K562 treated with DMSO at 1 percent for 24 hours (cell line): ENCODE results near the gene SH2D3C. TPM values are rescaled to one million over a fixed set of nuclear protein-coding genes. Genes with fewer than 3 reads are reported as not detected.

Source experiments
- total RNA-seq: library from RNA; unstranded; fragments of 300-600 nt; gene quantifications from 2 replicates; pipeline ENCODE4 v1.2.3, GENCODE V29; 2022; ENCODE audit warnings: low read depth; ENCODE audit not compliant: insufficient read depth

SH2D3C gene, protein sequence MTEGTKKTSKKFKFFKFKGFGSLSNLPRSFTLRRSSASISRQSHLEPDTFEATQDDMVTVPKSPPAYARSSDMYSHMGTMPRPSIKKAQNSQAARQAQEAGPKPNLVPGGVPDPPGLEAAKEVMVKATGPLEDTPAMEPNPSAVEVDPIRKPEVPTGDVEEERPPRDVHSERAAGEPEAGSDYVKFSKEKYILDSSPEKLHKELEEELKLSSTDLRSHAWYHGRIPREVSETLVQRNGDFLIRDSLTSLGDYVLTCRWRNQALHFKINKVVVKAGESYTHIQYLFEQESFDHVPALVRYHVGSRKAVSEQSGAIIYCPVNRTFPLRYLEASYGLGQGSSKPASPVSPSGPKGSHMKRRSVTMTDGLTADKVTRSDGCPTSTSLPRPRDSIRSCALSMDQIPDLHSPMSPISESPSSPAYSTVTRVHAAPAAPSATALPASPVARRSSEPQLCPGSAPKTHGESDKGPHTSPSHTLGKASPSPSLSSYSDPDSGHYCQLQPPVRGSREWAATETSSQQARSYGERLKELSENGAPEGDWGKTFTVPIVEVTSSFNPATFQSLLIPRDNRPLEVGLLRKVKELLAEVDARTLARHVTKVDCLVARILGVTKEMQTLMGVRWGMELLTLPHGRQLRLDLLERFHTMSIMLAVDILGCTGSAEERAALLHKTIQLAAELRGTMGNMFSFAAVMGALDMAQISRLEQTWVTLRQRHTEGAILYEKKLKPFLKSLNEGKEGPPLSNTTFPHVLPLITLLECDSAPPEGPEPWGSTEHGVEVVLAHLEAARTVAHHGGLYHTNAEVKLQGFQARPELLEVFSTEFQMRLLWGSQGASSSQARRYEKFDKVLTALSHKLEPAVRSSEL
- total RNA-seq: 3.2 and 4.1 TPM in 2 replicates

DNA sequence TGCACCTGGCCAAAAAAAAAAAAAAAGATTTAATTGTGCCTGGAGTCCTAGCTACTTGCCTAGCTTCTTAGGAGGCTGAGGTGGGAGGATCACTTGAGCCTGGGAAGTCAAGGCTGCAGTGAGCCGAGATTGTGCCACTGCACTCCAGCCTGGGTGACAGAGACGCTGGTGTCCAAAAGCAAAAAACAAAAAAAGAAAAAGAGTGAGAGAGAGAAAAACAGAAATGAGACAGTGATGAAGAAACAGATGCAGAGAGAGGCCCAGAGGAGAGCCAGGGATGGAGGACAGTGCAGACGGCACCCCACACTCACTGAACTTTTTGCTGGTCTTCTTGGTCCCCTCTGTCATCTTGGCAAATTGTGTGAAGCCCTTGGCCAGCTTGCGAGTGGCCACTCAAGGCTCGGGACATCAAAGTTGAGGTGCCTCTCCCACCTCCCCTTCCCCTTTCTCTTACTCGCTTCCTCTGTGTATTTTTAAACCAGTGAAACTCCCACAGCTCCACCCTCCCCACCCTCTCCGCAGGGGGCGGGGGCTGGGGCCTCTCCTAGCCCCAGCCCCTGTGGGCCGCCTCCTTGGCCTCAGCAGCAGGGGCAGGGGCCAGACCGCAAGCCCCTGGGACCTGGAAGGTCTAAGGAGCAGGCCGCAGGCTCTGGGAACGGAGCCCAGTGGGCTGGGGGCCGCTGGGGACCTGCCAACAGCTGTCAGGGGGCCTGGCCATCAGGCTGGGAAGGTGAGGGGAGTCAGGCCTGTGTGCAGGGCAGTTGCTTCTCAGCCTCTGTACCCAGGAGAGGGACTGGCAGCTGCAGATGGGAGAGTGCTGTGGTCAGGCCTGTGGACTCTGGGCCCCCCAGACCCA lies at the start of gene SH2D3C:
Gene SH2D3C, minus strand, starts transcription at position 387 of the 856 bp plus-strand sequence. Its CDS starts 39 bp downstream, at position 348.

DNA sequence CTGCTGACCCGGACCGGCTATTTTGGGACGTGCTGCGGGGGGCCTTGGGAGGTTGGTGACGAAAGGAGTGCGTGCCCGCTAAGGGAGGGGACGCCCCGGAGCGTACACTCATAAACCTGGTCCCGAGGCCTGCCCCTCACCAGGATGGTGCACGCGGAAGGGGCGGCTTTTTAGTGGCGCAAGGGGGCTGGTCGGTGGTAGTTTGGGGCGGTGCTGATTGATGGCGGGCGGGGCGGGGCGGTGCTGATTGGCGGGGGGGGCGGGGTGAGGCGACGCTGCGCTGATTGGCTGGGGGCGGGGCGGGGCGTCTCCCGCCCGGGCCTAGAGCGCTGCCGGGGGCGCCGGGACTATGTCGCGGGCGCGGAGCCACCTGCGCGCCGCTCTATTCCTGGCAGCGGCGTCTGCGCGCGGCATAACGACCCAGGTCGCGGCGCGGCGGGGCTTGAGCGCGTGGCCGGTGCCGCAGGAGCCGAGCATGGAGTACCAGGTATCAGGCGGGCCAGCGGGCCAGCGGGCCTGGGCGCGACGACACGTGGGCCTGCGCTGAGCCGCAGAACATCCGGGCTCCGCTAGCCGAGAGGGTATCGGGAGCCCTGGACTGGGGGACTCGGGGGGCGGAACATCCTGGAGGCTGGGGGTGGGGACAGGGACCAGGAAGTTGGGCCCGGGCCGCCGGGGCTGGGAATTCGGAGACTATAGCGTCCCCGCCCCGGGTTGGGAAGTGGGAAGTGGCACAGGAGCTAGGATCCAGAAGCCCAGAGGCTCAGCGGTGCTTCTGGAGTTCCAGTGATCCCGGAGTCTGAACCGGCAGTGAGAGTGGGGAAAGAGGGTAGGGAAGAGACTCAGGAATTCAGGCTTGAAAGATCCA lies 24.3 kb upstream of the SH2D3C start, which contains the start of gene FPGS:
Gene FPGS, plus strand, starts transcription at position 307 of the 868 bp plus-strand sequence. Its CDS starts 43 bp downstream, at position 350.

DNA sequence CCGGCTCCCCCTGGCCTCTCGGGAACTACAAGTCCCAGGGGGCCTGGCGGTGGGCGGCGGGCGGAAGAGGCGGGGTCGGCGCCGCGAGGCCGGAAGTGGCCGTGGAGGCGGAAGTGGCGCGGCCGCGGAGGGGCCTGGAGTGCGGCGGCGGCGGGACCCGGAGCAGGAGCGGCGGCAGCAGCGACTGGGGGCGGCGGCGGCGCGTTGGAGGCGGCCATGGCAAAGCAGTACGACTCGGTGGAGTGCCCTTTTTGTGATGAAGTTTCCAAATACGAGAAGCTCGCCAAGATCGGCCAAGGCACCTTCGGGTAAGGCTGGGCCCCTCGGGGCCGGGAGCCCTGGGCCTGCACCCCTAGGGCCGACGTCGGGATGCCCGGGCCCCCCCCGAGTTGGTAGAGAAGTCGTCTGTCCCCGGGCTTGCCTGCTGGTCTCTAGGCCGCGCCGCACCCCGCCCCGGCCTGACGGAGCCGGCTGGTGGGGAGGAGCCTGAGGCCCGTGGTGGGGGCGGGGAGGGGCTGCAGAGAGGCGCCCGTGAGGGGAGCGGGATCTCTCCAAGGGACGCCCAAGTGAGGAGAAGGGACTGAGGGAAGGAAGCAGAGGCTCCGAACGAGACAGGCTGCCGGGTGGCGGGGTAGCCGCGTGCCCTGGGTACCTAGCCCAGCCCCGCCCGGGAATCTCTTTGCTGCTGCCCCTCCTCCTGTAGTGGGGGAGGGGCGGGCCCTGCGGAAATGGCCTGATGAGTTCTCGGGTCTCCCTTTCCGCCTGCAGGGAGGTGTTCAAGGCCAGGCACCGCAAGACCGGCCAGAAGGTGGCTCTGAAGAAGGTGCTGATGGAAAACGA lies 7.7 kb upstream of the SH2D3C start, which contains the start of gene CDK9:
Gene CDK9, plus strand, starts transcription at position 102 of the 840 bp plus-strand sequence. Its CDS starts 115 bp downstream, at position 217.

DNA sequence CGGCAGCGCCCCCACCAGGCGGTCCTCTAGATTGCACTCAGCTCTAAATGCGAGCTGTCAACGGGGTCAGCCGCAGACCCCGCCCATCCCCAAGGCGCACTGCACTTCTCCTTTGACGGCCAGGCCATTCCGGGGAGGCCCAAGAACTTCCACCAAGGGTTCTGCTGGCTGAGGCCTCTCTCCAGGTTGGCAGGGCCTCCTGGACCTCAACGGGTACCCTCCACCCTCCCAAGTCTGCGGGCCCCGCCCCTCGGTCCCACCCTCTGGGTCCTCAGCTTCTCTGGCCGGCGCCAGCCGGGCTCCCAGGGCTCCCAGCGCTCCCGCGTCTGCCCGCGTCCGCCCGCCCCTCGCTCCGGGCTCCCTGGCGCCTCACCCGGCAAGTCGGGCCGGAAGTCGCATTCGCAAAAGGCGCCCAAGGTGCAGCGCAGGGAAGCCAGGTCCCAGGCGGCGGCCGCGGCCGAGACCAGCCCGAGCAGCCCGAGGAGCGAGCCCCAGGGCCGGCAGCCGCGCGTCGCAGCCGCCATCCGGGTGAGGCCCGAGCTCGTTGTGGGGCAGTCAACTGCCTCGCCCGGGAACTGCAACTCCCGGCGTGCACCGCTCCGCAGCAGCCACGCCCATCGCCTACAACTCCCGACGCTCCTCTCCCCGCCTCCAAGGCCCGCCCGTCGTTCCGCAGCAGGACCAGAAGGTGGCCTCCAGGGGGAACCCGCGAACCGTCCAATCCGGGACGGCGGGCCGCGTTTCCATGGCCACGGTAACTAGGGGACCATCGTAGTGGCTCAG lies 43.5 kb downstream of the SH2D3C start, which contains the start of gene TOR2A:
Gene TOR2A, minus strand, starts transcription at position 548 of the 783 bp plus-strand sequence. Its CDS starts 24 bp downstream, at position 524.

DNA sequence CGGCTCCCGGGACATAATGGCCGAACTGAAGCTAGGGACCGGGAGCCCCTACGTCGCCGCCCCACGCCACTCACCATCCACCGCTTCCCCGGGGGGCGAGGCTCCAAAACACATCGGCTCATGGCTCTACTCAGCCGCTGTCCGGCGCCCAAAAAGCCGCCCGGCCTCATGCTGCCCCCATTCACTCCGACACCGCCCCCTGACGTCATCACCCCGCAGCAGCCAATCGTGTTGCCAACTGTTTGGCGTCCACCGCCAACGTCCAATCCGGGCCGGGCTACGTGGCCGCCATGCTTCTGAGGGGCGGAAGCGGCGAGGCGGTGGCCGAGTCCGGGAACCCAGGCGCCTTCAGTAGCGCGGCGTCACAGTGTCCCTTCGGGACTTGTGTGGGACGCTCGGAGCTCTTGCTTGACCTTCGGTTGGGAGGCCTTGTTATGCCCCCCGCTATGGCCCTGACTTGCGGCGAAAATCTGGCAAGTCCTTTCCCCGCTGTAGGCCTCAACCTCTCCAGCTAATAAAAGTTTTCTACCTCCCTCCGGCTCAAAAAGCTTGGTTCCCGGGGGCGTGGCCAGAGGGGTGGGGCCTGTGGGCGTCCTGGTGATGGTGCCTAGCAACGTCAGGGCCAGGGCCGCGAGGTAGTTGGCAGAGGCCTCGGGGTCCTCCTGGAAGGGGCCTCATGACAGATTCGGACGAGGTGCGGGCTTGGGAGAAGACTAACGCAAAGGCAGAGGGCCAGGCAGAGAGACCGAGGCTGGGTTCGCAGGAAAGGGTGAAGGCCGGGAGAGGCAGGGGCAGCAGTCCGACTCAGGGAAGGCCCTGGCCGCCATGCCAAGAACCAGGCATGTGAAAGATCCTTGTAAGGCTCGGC lies 62.8 kb downstream of the SH2D3C start, which contains the start of the genes PTRH1 and TTC16:
Gene PTRH1, minus strand, starts transcription at position 194 of the 868 bp plus-strand sequence. Its CDS starts 24 bp downstream, at position 170.
Gene TTC16, plus strand, starts transcription at position 610 of the 868 bp plus-strand sequence. Its CDS starts 67 bp downstream, at position 677.

DNA sequence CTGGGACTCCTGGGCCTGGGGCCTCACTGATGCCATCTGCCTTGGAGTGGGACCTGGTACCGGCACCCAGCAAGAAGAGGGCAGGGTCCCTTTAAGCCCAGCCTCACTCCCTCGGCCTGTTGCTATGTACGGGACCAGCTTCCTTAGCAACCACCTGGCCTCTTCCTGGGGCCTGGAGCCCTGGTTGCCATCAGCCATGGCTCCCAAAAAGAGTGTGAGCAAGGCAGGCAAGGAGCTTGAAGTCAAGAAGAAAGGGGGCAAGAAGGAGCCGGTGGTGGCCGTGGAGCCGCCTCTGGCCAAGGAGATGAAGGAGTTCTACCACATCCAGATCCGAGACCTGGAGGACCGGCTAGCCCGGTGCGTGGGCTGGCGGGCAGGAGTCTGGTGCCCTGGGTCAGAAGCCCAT lies 71.6 kb downstream of the SH2D3C start, which contains the start of gene CFAP157:
Gene CFAP157, plus strand, starts transcription at position 153 of the 406 bp plus-strand sequence. Its CDS starts 44 bp downstream, at position 197.

Other genes with a start within 250 kb of the SH2D3C start
- 39.0 and 42.9 TPM in 2 replicates for gene STXBP1, start 166.4 kb downstream of the SH2D3C start, total RNA-seq
- 0.49 TPM in 1 of 2 replicates, not detected in the other for gene CFAP157, start 71.7 kb downstream of the SH2D3C start, total RNA-seq
- gene PTRH1, start 63.0 kb downstream of the SH2D3C start, total RNA-seq: 21.6 and 28.0 TPM in 2 replicates
- gene TTC16, start 62.6 kb downstream of the SH2D3C start, total RNA-seq: not detected in 2 replicates
- gene TOR2A, start 43.4 kb downstream of the SH2D3C start, total RNA-seq: 107 and 113 TPM in 2 replicates
- 91.4 and 92.0 TPM in 2 replicates for gene CDK9, start 7.4 kb upstream of the SH2D3C start, total RNA-seq
- 61.7 and 73.2 TPM in 2 replicates for gene FPGS, start 24.2 kb upstream of the SH2D3C start, total RNA-seq
- 2.2 and 3.2 TPM in 2 replicates for gene ENG, start 76.0 kb upstream of the SH2D3C start, total RNA-seq
- gene AK1, start 99.0 kb upstream of the SH2D3C start, total RNA-seq: 72.9 and 77.4 TPM in 2 replicates
- 16.2 and 23.4 TPM in 2 replicates for gene ST6GALNAC6, start 120.9 kb upstream of the SH2D3C start, total RNA-seq
- gene ST6GALNAC4, start 138.4 kb upstream of the SH2D3C start, total RNA-seq: 49.0 and 60.9 TPM in 2 replicates
- 2.8 and 4.9 TPM in 2 replicates for gene PIP5KL1, start 152.1 kb upstream of the SH2D3C start, total RNA-seq
- gene DPM2, start 159.2 kb upstream of the SH2D3C start, total RNA-seq: 71.9 and 76.4 TPM in 2 replicates
- 48.1 and 48.9 TPM in 2 replicates for gene EEIG1, start 202.3 kb upstream of the SH2D3C start, total RNA-seq